Keratinocyte (primary cell): Measurements from ENCODE around the gene ZNF524.

Source experiments
- EZH2 ChIP-seq: IDR thresholded peaks from one replicate; pipeline ENCODE4 v1.6.1; 2012; ENCODE audit warnings: inconsistent platforms, mild to moderate bottlenecking, low read length, moderate library complexity
- TF ChIP-seq, protein P1 (sequence below), 3 experiments: IDR thresholded peaks in 1 of 3; conservative IDR thresholded peaks in 1 of 3; optimal IDR thresholded peaks in 1 of 3; 2 replicates in 2 of 3; 3 replicates in 1 of 3; pipeline versions ENCODE3 to v1.5.1; 2011; ENCODE audit warnings: low read length in 3 of 3, mild to moderate bottlenecking in 3 of 3, moderate library complexity in 2 of 3, control low read depth in 1 of 3, inconsistent platforms in 1 of 3; ENCODE audit not compliant: insufficient read depth in 2 of 3; ENCODE audit errors: extremely low read depth in 1 of 3

DNA sequence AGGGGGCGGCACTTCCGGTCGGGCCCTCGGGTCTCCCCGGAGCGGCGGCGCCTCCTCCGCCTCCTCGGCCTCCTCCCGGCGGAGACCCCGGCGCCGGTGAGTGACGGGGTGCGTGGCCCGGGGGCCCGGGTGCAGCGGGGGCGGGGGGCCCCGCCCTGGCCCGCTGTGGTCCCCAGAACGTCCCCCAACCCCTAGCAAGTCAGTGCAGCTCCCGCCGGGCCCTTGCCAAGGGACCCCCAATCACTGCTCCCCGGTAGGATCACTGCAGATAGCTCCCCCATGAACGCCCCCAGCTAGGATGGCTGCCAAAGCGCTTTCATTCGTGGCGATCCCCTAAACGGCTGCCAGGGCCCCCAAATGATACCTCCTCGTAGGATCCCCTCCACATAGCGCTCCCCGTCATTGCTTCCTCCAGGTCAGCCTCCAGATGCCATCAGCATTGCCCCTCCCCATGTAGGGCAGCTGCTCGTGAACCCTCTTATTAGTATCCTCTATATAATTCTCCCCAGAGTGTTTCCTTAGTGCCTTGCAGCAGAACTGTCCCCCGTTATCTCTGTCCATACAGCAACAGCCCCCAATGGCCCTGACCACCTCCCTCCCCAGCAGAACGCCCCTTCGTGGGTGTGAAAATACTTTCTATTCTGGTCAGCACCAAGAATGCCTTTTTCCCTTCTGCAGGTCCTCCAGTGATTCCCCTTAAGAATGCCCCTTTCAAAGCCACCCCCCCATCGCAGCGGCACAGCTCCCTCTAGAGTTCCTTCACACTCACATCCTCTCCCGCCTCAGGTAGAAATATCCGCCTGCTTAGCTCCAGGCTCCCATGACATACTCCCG is 5.8 kb downstream of the ZNF524 start, which contains the start of gene ZNF865:
- TF ChIP-seq, protein P1, sequence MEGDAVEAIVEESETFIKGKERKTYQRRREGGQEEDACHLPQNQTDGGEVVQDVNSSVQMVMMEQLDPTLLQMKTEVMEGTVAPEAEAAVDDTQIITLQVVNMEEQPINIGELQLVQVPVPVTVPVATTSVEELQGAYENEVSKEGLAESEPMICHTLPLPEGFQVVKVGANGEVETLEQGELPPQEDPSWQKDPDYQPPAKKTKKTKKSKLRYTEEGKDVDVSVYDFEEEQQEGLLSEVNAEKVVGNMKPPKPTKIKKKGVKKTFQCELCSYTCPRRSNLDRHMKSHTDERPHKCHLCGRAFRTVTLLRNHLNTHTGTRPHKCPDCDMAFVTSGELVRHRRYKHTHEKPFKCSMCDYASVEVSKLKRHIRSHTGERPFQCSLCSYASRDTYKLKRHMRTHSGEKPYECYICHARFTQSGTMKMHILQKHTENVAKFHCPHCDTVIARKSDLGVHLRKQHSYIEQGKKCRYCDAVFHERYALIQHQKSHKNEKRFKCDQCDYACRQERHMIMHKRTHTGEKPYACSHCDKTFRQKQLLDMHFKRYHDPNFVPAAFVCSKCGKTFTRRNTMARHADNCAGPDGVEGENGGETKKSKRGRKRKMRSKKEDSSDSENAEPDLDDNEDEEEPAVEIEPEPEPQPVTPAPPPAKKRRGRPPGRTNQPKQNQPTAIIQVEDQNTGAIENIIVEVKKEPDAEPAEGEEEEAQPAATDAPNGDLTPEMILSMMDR (optimal IDR thresholded peaks at IDR 0.05 in 1 of 3, IDR thresholded peaks at IDR 0.05 in 1 of 3, conservative IDR thresholded peaks at IDR 0.05 in 1 of 3; ENCODE audit: extremely low read depth in 1 of 3, insufficient read depth in 2 of 3, low read length in 3 of 3), result peak; percentile 88 to 91 (median 91)
- TF ChIP-seq EZH2, result no peak
